Measurements from ENCODE around the gene RREB1.
A peak's percentile ranks its signal among the peaks of the same experiment; 100 is the strongest.
"Not testable (repeated sequence)": the region's sequence is repeated elsewhere in the genome, so short reads cannot be mapped to it uniquely, and the experiment has no call there.

The RREB1 gene

DNA sequence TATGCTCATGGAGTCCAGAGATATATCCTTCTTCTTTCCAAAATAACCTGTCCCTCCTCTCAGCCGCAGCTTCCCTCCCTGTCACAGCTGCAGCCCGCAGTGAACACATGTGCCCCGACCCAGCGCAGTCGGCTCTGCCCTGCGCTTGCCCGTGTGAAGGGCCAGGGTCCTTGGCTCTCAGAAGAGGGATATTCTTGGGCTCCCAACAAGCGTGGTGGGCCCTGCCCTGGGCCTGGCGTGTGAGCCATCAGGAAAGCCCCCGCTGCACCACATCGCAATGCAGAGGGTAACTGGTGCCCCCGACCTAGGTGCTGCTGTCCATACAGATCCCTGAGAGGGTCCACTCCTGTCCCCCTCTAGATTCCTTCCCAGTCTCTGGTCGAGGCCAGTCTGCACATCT lies 140.1 kb downstream of the RREB1 start:
- no peak for DNase-seq

GRCh38 chr6:7249391-7249790 lies 141.6 kb downstream of the RREB1 start:
- no peak for DNase-seq

DNA sequence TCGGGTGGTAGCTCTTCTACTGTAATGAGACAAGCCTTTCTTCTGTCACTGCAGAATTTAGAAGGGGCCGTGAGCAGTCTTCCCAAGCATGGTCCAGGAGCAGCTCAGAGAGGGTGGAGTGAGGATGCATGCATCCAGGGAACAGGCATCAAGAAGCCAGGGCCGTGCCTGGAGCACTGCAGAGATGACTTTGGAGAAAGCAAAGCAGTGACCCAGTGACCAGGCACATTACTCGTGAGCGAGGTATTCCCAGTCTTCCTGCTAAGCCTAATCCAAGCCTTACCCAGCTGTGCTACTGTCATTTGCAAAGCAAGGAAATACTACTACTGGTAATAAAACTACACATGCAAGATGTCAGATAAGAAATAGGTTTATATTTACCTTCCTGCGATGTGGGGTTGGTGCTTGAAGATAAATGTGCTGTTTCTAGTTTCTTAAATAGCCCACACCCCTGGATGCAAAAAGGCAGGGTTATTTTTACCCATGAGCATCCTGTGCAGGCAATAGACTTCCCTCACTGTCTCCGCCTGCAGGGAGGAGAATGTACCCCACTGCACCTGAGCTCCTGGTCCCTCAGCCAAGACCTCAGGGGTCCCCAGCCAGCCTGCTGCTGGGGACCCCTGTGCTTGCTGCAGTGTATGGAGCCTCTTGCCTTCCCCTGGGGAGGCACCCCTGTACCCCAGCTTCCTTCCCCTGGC lies 142.3 kb downstream of the RREB1 start:
- DNase-seq = no peak

GRCh38 chr6:7250812-7251211 lies 143.1 kb downstream of the RREB1 start:
- no peak for DNase-seq

DNA sequence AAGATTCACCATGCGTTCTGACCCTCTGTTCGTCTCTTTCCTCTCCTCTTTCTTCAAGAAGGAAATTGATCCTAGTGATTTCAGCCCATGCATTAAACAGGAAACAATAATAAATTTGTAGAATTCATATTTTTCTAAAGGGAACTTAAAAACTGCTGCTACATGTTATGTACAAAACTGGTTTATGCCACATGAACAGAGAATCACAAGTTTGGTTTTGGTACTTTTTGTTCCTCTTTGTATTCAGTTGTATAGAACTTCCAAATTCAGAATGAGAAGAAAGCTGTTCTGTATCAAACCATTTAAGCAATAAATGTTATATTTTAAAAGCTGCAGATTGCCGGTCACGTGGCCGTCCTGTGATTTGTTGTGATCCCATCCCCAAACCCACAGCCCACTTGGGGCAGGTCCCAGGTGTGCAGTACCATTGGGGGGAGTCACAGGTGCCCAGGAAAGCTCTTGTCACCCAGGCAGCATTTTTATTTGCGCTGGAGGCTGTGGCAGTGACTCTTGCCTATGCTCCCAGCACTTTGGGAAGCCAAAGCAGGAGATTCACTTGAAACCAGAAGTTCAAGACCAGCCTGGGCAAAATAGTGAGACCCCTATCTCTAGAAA lies 144.0 kb downstream of the RREB1 start:
- DNase-seq = no peak

GRCh38 chr6:7252390-7252789 lies 144.6 kb downstream of the RREB1 start:
- DNase-seq = no peak

- DNase-seq = no peak
Measured at GRCh38 chr6:7254980-7255835, 147.4 kb downstream of the RREB1 start.

DNA sequence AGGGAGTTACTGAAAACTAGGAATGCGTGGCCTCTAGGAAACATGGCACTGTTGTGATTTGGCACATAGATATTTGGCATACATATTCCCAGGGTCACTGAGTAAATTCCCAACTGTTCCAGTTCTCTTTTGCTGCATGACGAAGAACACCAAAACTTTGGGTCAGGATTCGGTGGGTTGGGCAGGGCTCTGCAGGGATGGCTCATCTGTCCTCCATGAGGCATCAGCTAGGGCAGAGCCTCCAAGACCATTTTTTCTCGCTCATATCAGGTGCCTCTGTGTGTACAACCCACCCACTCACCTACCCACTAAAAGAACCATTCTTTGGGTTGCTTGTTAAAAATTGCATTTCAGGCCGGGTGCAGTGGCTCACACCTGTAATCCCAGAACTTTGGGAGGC lies 148.2 kb downstream of the RREB1 start:
- no peak for DNase-seq

GRCh38 chr6:7256785-7257184 lies 149.0 kb downstream of the RREB1 start:
- DNase-seq = no peak

DNA sequence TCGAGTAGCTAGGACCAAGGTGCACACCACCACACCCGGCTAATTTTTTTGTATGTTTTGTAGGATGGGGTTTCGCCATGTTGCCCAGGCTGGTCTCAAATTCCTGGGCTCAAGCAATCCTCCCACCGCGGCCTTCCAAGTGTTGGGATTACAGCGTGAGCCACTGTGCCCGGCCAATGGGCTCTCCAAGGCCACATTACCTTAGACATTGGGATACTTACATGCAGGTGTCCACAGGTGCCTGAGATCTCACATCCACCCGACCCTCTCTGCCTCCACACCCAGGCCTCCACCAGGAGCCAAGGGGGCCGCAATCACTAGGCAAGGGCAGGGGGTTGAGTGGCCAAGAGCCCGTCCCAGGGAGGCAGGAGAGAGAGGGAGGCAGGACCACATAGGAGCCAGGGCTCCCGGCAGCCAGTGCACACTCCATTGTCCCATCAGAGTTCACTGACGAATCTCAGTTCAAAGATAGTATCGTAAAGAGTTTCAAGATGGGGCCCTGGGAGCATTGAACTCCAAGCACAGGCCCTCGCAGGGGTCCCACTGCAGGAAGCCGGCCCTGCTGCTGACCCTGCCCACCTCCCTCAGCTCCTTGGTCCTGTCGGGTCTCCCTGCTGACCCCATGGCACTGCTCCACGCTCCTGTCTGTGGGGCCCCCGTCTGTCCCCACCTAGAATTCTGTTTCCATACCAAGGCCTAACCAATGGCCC lies 149.9 kb downstream of the RREB1 start:
- no peak for DNase-seq

DNA sequence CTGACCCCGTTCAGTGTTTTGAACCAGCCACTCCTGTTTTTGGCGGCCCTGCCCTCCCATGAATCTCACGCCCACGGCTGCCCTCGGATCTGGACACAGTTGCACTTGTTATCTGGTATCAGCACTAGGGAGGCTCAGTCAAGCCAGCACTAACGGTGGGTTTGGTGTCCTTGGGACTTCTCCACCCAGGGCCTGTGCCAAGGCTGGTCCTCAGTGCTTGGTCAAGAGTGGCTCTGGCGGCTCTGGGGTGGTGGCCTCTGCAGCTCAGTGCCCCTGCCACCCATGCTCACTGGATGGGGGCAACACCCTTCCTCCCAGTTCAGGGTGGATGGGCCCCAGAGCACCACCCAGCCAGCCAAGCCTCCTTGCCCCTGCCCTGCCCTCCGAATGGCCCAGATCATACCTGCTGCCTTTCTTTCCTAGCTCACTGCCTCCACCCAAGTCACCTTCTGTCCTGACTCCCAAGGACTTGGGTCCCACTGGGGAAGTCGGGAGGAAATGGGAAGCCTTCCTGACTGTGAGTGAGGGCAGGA lies 150.5 kb downstream of the RREB1 start:
- no peak for DNase-seq

- no peak for DNase-seq
Measured at GRCh38 chr6:7260291-7261031, 152.7 kb downstream of the RREB1 start.

DNA sequence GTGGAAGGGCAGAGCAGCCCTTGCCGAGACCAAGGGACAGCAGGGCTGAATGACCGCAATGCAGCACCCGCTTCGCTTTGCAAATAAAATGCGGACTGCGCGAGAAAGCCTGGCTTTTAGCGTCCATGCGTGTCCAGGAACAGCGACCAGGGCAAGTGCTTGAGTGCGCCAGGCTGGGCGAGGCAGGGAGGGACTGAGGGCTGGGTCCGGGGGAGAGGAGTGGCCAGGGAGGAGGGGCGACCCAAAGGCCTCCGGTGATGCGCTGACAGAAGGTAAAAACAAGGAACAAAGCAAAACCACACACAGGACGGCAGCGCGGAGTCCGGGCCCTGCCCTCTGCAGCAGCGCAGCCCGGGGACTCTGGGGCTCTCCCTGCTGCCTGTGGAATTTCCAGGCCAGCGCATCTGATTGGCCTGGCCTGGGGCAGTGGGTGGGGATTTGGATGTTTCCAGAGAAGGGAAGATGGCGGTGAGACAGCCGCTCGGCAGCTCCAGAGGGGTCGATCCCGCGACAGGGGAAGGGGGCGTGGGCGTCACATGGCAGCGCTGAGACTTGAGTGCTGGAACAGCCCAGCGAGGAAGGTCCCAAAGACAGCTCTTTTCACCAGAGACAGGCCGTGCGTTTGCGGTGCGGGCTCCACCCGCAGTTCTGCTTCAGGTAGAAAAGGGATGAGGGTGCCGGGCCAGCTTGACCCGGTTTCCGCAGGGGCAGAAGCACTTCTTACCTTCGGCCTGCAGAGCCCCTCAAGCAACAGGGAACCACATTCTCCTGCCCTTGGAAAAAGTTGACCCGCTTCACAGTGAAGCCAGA lies 153.5 kb downstream of the RREB1 start:
- DNase-seq = peak; percentile 36

DNA sequence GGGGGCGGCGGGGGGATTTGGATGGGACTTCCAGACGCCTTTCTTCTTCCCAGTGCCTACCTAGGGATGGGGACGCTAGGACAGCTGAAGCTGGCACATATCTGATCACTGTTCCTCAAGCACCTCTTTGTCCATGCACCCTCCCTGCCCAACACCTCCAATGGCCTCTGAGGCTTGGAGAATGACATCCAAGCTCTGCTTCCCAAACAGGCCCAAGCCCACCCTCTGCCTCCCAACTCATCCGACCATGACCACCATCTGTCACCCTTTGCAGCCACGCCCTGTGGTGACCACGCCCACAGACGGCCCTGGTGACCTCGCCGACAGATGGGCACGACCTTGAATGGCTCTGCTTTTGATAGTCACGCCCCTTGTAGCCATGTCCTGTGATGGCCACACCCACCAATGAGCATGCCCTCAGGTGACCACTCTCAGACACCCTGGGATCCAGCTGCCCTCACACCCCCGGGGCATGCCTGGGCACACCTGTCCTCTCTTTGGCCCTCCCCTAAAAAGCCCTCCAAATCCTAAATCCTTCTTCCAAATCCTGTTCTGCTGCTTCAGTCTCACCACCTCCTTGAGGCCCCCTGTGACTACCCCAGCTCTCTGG lies 154.2 kb downstream of the RREB1 start:
- no peak for DNase-seq

DNA sequence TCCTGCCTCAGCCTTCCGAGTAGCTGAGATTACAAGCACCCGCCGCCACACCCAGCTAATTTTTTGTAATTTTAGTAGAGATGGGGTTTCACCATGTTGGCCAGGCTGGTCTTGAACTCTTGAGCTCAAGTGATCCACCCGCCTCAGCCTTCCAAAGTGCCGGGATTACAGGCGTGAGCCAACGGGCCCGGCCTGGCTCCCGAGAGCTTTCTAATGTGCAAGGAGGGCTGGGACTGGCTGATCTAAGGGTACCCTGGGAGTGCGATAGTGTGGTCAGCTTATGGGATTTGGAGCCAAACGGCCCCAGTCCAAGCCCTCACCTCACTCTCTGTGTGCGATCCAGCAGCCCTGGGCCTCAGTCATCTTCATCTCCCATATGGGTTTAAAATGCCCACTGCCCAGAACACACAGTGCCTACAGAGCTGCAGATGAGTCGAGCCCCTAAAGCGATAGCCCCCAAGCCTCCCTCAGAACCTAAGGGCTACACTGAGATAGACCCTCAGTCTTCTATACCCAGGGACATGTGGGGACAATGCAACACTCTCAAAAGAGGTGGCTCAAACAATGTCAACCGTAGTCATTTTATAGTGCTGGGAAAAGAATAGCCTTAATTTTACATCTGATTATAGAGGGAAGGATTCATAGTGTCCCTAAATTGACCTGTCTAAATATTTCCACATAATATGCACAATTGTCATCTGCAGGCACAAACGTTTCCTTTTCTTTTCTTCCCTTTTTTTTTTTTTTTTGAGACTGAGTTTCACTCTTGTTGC lies 155.2 kb downstream of the RREB1 start:
- DNase-seq = no peak

DNA sequence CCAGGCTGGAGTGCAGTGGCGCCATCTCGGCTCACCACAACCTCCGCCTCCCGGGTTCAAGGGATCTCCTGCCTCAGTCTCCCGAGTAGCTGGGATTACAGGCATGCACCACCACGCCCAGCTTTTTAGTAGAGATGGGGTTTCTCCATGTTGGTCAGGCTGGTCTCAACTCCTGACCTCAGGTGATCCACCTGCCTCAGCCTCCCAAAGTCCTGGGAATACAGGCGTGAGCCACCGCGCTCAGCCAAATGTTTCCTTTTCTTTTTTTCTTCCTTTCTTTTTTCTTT lies 155.7 kb downstream of the RREB1 start:
- DNase-seq = not testable (repeated sequence)

GRCh38 chr6:7264041-7264440 lies 156.3 kb downstream of the RREB1 start:
- DNase-seq = no peak

GRCh38 chr6:7264686-7265384 lies 157.1 kb downstream of the RREB1 start:
- DNase-seq = no peak

- DNase-seq = not testable (repeated sequence)
Measured at GRCh38 chr6:7265385-7265726, 157.6 kb downstream of the RREB1 start.

DNA sequence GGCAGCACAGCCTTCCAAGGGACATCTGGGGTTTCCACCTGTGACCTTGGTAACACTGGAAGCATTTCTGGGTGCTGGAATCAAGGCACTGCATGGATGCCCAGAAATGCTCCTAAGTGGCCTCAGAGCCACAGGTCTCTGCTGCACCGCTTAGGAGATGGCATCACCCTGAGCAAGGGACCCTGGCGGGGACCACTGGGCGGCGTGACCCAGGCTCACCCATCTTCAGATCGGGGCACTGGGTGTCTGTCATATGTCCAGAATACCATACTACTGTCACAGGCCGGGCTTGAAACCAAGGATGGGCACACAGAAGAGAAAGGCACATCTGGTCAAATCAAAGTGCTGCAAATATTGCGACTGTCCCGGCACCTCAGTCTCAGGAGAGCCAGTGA lies 159.3 kb downstream of the RREB1 start:
- DNase-seq = no peak
